ENCODE measurements around the gene RNF152.

GRCh38 chr18:61845197-61845596, 47.6 kb downstream of the RNF152 start:
- TF ChIP-seq POLR2A (IDR thresholded peaks at IDR 0.05): no peak
- no peak for TF ChIP-seq CTCF (IDR thresholded peaks at IDR 0.05)

Measured in heart left ventricle (tissue), 13 donors.